NCI-H2081 treated with DMSO at 0.1 percent for 48 hours (cell line): ENCODE data around the gene NECTIN1.

Experiments
- DNase-seq: peaks from one replicate; lab custom pipeline; 2025; lab: John Stamatoyannopoulos, UW

NECTIN1 gene

GRCh38 chr11:119730789-119731386 is 1.9 kb upstream of the NECTIN1 start:
- no peak for DNase-seq

GRCh38 chr11:119729951-119730613 is 1.1 kb upstream of the NECTIN1 start:
- no peak for DNase-seq

GRCh38 chr11:119729581-119729927 is 554 bp upstream of the NECTIN1 start:
- no peak for DNase-seq

- no peak for DNase-seq
Measured at GRCh38 chr11:119728211-119728626, 781 bp downstream of the NECTIN1 start.

- no peak for DNase-seq
Measured at GRCh38 chr11:119727523-119728151, 1.4 kb downstream of the NECTIN1 start.

- no peak for DNase-seq
Measured at GRCh38 chr11:119726585-119727522, 2.1 kb downstream of the NECTIN1 start.

GRCh38 chr11:119726150-119726553 is 2.8 kb downstream of the NECTIN1 start:
- no peak for DNase-seq

GRCh38 chr11:119724956-119725355 is 4.0 kb downstream of the NECTIN1 start:
- no peak for DNase-seq

GRCh38 chr11:119723952-119724325 is 5.1 kb downstream of the NECTIN1 start:
- no peak for DNase-seq

GRCh38 chr11:119723243-119723951 is 5.6 kb downstream of the NECTIN1 start:
- DNase-seq, result no peak

- peak; percentile 14 for DNase-seq
Measured at GRCh38 chr11:119722281-119722794, 6.7 kb downstream of the NECTIN1 start.

GRCh38 chr11:119721129-119722120 is 7.6 kb downstream of the NECTIN1 start:
- no peak for DNase-seq

- DNase-seq, result no peak
Measured at GRCh38 chr11:119720311-119720913, 8.6 kb downstream of the NECTIN1 start.

GRCh38 chr11:119717839-119718534 is 11.0 kb downstream of the NECTIN1 start:
- DNase-seq, result no peak

- no peak for DNase-seq
Measured at GRCh38 chr11:119716582-119717498, 12.2 kb downstream of the NECTIN1 start.

GRCh38 chr11:119714590-119714989 is 14.4 kb downstream of the NECTIN1 start:
- no peak for DNase-seq

- no peak for DNase-seq
Measured at GRCh38 chr11:119714189-119714588, 14.8 kb downstream of the NECTIN1 start.

- no peak for DNase-seq
Measured at GRCh38 chr11:119713359-119714040, 15.5 kb downstream of the NECTIN1 start.
